ENCODE measurements around the gene ALG1. TPM values are rescaled to one million over a fixed set of nuclear protein-coding genes. Genes with fewer than 3 reads are reported as not detected.
"Not testable (repeated sequence)": the region's sequence is repeated elsewhere in the genome, so short reads cannot be mapped to it uniquely, and the experiment has no call there.

ALG1 gene
- total RNA-seq, 1 experiment from 2014 or later, result 36.2 TPM

DNA sequence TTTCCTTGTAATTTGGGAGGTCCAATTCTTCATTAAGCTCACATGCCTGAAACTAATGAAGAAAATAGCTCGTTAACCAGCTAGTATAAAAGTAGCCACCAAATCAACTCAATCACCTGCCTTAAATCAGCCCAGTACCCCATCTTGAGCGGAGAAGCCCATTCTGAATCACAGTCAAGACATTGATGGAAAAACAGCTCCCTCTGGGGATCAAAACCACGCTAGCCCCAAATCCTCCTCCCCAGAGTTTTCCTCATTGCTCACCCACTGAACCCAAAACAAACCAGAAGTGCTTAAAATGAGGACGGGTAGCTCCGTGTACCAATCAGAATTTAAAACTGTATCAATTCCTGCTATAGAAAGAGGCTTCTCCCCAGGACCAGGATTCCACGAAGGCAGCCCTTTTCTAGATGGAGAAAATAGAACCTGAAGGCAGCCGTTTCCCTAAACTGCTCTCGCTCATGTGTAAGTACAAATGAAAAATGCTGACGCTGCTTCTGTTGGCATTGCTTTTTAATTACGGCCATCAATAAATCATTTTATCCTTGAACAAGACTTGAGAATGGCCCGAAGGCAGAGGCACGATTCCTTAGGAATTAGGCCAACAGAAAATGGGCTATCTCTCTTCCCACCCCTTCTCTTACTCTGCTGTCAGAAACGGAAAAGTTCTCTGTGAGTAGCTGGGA, 61.4 kb downstream of the ALG1 start:
- not testable (repeated sequence) for H3K9ac ChIP-seq (ENCODE audit: extremely low read depth, insufficient read length, low read length); H3K4ac ChIP-seq (ENCODE audit: low read depth, low read length); H3K4me1 ChIP-seq (ENCODE audit: insufficient read depth, low read length); H2AK5ac ChIP-seq (ENCODE audit: insufficient read length, low read length); H3K79me2 ChIP-seq (ENCODE audit: insufficient read depth, low read length); H3K9me3 Mint-ChIP-seq; H4K5ac ChIP-seq (ENCODE audit: insufficient read length, low read depth, low read length); H3K56ac ChIP-seq (ENCODE audit: insufficient read length, low read depth, low read length); H3K36me3 Mint-ChIP-seq (ENCODE audit: insufficient read depth in 1 of 3, low read depth in 3 of 3); H3T11ph ChIP-seq (ENCODE audit: low read length); H3K23ac ChIP-seq (ENCODE audit: insufficient read length, low read depth, low read length); H3K27ac ChIP-seq (ENCODE audit: insufficient read length, low read depth, low read length); H3K79me1 ChIP-seq (ENCODE audit: insufficient read depth, low read depth, low read length, poor library complexity, severe bottlenecking); H4K8ac ChIP-seq (replicated peaks; ENCODE audit: insufficient read length, low read depth, low read length); H3K27me3 ChIP-seq (ENCODE audit: insufficient read depth, low read length); H3K4me2 ChIP-seq (ENCODE audit: insufficient read depth, insufficient read length, low read length); H2AFZ ChIP-seq (ENCODE audit: low read length); H4K91ac ChIP-seq (ENCODE audit: insufficient read length, low read depth, low read length); DNase-seq; H3K27me3 Mint-ChIP-seq (ENCODE audit: low read depth); H3K18ac ChIP-seq (ENCODE audit: insufficient read length, low read depth, low read length); H2BK20ac ChIP-seq (ENCODE audit: low read depth, low read length, poor library complexity, severe bottlenecking); H4K20me1 ChIP-seq (ENCODE audit: control insufficient read depth, insufficient read depth, insufficient read length); H3K23me2 ChIP-seq (ENCODE audit: insufficient read length, low read depth, low read length, poor library complexity, severe bottlenecking); H2BK120ac ChIP-seq (ENCODE audit: low read depth, low read length, poor library complexity, severe bottlenecking); H3K14ac ChIP-seq (ENCODE audit: insufficient read depth, low read length); H2BK15ac ChIP-seq (ENCODE audit: low read depth, low read length); H3K9me3 ChIP-seq (ENCODE audit: control insufficient read depth, low read depth, low read length); H2BK12ac ChIP-seq (ENCODE audit: insufficient read length, low read depth, low read length); H2BK5ac ChIP-seq (ENCODE audit: insufficient read length, low read length)
- TF ChIP-seq, protein P1, sequence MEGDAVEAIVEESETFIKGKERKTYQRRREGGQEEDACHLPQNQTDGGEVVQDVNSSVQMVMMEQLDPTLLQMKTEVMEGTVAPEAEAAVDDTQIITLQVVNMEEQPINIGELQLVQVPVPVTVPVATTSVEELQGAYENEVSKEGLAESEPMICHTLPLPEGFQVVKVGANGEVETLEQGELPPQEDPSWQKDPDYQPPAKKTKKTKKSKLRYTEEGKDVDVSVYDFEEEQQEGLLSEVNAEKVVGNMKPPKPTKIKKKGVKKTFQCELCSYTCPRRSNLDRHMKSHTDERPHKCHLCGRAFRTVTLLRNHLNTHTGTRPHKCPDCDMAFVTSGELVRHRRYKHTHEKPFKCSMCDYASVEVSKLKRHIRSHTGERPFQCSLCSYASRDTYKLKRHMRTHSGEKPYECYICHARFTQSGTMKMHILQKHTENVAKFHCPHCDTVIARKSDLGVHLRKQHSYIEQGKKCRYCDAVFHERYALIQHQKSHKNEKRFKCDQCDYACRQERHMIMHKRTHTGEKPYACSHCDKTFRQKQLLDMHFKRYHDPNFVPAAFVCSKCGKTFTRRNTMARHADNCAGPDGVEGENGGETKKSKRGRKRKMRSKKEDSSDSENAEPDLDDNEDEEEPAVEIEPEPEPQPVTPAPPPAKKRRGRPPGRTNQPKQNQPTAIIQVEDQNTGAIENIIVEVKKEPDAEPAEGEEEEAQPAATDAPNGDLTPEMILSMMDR (conservative IDR thresholded peaks at IDR 0.05), result peak; percentile 42; the same call in 2 of the 3 replicates
- H3K27ac Mint-ChIP-seq, result peak overlapping the region; percentile 35 to 78 (median 37); a peak in 4 of 7 replicates
- no CpG with 5 or more reads among the region's 13 CpGs for WGBS (ENCODE audit: extremely low coverage, insufficient read length, low lambda C conversion rate)
- H3K4me3 Mint-ChIP-seq, result peak overlapping the region in 1 of 2 experiments; percentile 0; a peak in 1 of 5 replicates
- H3K4me1 Mint-ChIP-seq, result peaks cover 39 to 47% of the 10 kb centered on the region in 2 experiments

DNA sequence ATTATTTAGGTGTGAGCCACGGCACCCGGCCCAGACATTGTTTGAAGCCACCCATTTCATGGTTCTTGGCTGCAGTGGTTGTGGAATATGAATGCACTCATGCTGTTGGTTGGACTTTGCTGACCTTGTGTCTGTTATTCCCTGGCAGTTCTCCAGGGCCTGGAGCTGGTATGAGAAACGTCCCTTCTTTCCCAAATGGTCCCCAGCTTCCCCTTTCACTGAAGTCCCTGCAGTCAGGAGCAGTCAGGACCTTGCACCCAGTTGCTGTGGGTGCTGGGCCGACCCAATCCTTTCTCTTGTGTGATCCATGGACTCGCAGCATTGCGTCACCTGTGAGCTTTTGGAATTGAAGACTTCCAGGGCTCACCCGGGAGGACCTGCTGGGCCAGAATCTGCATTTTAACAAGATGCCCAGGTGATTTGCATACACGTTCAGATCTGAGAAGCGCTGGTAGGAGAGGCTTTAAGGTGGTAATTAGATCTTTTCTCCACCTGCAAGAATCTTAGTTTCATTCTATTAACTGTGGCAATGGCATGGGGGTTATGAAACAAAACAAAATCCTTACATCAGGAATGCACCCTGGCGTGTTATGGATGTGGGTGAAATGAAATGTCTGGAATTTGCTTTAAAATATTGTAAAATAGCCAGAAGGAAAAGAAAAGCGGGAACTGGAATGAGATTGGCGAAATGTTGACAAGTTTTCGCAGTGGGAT, 63.3 kb downstream of the ALG1 start:
- not testable (repeated sequence) for H2AFZ ChIP-seq (ENCODE audit: low read length); H3K9me3 ChIP-seq (ENCODE audit: control insufficient read depth, low read depth, low read length); H2BK5ac ChIP-seq (ENCODE audit: insufficient read length, low read length); H3K23ac ChIP-seq (ENCODE audit: insufficient read length, low read depth, low read length); H2BK120ac ChIP-seq (ENCODE audit: low read depth, low read length, poor library complexity, severe bottlenecking); H4K5ac ChIP-seq (ENCODE audit: insufficient read length, low read depth, low read length); H3K56ac ChIP-seq (ENCODE audit: insufficient read length, low read depth, low read length); H3K9ac ChIP-seq (ENCODE audit: extremely low read depth, insufficient read length, low read length); H3T11ph ChIP-seq (ENCODE audit: low read length); H3K4me1 ChIP-seq (ENCODE audit: insufficient read depth, low read length); H2BK20ac ChIP-seq (ENCODE audit: low read depth, low read length, poor library complexity, severe bottlenecking); H3K79me1 ChIP-seq (ENCODE audit: insufficient read depth, low read depth, low read length, poor library complexity, severe bottlenecking); H2BK12ac ChIP-seq (ENCODE audit: insufficient read length, low read depth, low read length); H3K9me3 Mint-ChIP-seq; H3K4me2 ChIP-seq (ENCODE audit: insufficient read depth, insufficient read length, low read length); H3K36me3 Mint-ChIP-seq (ENCODE audit: insufficient read depth in 1 of 3, low read depth in 3 of 3); H3K27me3 ChIP-seq (ENCODE audit: insufficient read depth, low read length); H3K14ac ChIP-seq (ENCODE audit: insufficient read depth, low read length); H3K4ac ChIP-seq (ENCODE audit: low read depth, low read length); H2BK15ac ChIP-seq (ENCODE audit: low read depth, low read length); H3K23me2 ChIP-seq (ENCODE audit: insufficient read length, low read depth, low read length, poor library complexity, severe bottlenecking); H2AK5ac ChIP-seq (ENCODE audit: insufficient read length, low read length); H3K27me3 Mint-ChIP-seq (ENCODE audit: low read depth); H4K91ac ChIP-seq (ENCODE audit: insufficient read length, low read depth, low read length); H4K20me1 ChIP-seq (ENCODE audit: control insufficient read depth, insufficient read depth, insufficient read length); H3K18ac ChIP-seq (ENCODE audit: insufficient read length, low read depth, low read length); H4K8ac ChIP-seq (replicated peaks; ENCODE audit: insufficient read length, low read depth, low read length); H3K79me2 ChIP-seq (ENCODE audit: insufficient read depth, low read length)
- H3K4me3 Mint-ChIP-seq, result peak overlapping the region; percentile 38 to 65
- peaks cover 42 to 53% of the 10 kb centered on the region in 2 experiments for H3K4me1 Mint-ChIP-seq
- H3K27ac ChIP-seq (ENCODE audit: insufficient read length, low read depth, low read length), result peak overlapping the region; percentile 66
- WGBS (ENCODE audit: extremely low coverage, insufficient read length, low lambda C conversion rate), result no CpG with 5 or more reads among the region's 13 CpGs
- H3K27ac Mint-ChIP-seq, result peak overlapping the region; percentile 97 to 100 (median 98)
- DNase-seq, result peak; percentile 71
